ENCODE results near the gene KRTAP12-3. TPM values are rescaled to one million over a fixed set of nuclear protein-coding genes. Genes with fewer than 3 reads are reported as not detected.

Gene KRTAP12-3
- total and polyA plus RNA-seq, 10 of the 15 experiments (the other 5 are each of a cell fraction or from before 2014, with no cell fraction given) = not detected

DNA sequence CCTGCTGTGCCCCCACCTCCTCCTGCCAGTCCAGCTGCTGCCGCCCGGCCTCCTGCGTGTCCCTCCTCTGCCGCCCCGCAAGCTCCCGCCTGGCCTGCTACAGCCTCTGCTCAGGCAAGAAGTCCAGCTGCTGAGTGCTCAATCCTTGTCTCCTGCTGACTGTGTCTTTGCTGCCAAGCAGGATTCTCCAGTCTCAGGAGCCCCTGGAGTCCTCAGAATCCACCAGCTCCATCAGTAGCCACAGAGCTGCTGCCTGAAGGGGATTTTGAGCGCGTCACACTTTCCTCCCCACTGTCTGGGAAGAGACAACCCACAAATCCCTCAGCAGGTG is 10.5 kb upstream of the KRTAP12-3 start:
- POLR2A ChIA-PET = no interaction called here
- BruUV-seq (replicated peaks) = no TSS peak
- FAIRE-seq = no peak
- no peaks in the 10 kb centered on the region for H3K36me3 ChIP-seq (ENCODE audit: control insufficient read depth in 2 of 2, insufficient read depth in 2 of 2, low read length in 1 of 2)
- in situ Hi-C loops (cut with MboI) (no loop called here), intact Hi-C loops (cut with micrococcal nuclease; ENCODE audit: unreplicated experiment) (no loop called here)
- H3K4me1 ChIP-seq (ENCODE audit: control insufficient read depth, insufficient read depth, low read length) = no peaks in the 10 kb centered on the region
- DNase-seq (ENCODE audit: low read depth, low spot score) = no peak
- H3K27me3 ChIP-seq (replicated peaks in 1 of 2; ENCODE audit: control insufficient read depth in 2 of 2, insufficient read depth in 2 of 2, low read length in 1 of 2) = no peaks in the 10 kb centered on the region
- peaks cover 1% of the 10 kb centered on the region; the same call in 1 of the 3 replicates for H3K9me3 ChIP-seq (replicated peaks; ENCODE audit: control insufficient read depth, insufficient read depth, low read length)
- H4K20me1 ChIP-seq (ENCODE audit: control insufficient read depth, insufficient read depth) = no peaks in the 10 kb centered on the region
- CTCF ChIA-PET = no interaction called here
- RAD21 ChIA-PET (ENCODE audit: unreplicated experiment) = no interaction called here
- SMC1A ChIA-PET (ENCODE audit: uncharacterized antibody, unreplicated experiment) = no interaction called here
- no peak overlapping the region for H3K4me3 ChIP-seq
- H3K9ac ChIP-seq (ENCODE audit: control insufficient read depth, insufficient read depth, low read length) = no peak overlapping the region
- no peak overlapping the region for H3K27ac ChIP-seq (ENCODE audit: control insufficient read depth, insufficient read depth)
- no peak for ATAC-seq
- 60% methylated on average over 8 of the region's 8 CpGs for WGBS (ENCODE audit: insufficient coverage, insufficient replicate concordance, low lambda C conversion rate, missing lambda C conversion rate)
- no peaks in the 10 kb centered on the region for H3K79me2 ChIP-seq (ENCODE audit: control insufficient read depth, insufficient read depth, low read length)
- no peak overlapping the region for H2AFZ ChIP-seq (ENCODE audit: control insufficient read depth, low read depth, low read length)
- H3K4me2 ChIP-seq (ENCODE audit: control insufficient read depth, insufficient read depth) = no peak overlapping the region
- TF ChIP-seq ZSCAN29 (IDR thresholded peaks at IDR 0.05) (no peak), GATAD2B (conservative IDR thresholded peaks at IDR 0.05; ENCODE audit: low read depth) (no peak), FOS (IDR thresholded peaks at IDR 0.05; ENCODE audit: borderline replicate concordance, extremely low read depth, insufficient read length) (no peak), TBL1XR1 (IDR thresholded peaks at IDR 0.05; ENCODE audit: low read depth, low read length) (no peak), NFYB (IDR thresholded peaks at IDR 0.05; ENCODE audit: insufficient read depth, low read depth, low read length) (no peak), CREB1 (IDR thresholded peaks at IDR 0.05; ENCODE audit: low read depth) (no peak), NR2C1 (IDR thresholded peaks at IDR 0.05) (no peak), ZBED1 (IDR thresholded peaks at IDR 0.05; ENCODE audit: borderline replicate concordance) (no peak), IRF4 (IDR thresholded peaks at IDR 0.05; ENCODE audit: low read depth, low read length) (no peak), ZNF207 (IDR thresholded peaks at IDR 0.05; ENCODE audit: borderline replicate concordance) (no peak), BACH1 (IDR thresholded peaks at IDR 0.05; ENCODE audit: borderline replicate concordance) (no peak)
- TF ChIP-seq, protein P1, sequence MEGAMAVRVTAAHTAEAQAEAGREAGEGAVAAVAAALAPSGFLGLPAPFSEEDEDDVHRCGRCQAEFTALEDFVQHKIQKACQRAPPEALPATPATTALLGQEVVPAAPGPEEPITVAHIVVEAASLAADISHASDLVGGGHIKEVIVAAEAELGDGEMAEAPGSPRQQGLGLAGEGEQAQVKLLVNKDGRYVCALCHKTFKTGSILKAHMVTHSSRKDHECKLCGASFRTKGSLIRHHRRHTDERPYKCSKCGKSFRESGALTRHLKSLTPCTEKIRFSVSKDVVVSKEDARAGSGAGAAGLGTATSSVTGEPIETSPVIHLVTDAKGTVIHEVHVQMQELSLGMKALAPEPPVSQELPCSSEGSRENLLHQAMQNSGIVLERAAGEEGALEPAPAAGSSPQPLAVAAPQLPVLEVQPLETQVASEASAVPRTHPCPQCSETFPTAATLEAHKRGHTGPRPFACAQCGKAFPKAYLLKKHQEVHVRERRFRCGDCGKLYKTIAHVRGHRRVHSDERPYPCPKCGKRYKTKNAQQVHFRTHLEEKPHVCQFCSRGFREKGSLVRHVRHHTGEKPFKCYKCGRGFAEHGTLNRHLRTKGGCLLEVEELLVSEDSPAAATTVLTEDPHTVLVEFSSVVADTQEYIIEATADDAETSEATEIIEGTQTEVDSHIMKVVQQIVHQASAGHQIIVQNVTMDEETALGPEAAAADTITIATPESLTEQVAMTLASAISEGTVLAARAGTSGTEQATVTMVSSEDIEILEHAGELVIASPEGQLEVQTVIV (IDR thresholded peaks at IDR 0.05; ENCODE audit: borderline replicate concordance, partially characterized antibody) = no peak
- TF ChIP-seq, protein P2, sequence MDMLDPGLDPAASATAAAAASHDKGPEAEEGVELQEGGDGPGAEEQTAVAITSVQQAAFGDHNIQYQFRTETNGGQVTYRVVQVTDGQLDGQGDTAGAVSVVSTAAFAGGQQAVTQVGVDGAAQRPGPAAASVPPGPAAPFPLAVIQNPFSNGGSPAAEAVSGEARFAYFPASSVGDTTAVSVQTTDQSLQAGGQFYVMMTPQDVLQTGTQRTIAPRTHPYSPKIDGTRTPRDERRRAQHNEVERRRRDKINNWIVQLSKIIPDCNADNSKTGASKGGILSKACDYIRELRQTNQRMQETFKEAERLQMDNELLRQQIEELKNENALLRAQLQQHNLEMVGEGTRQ (IDR thresholded peaks at IDR 0.05; ENCODE audit: borderline replicate concordance, low read depth, low read length) = no peak
- TF ChIP-seq, protein P3, sequence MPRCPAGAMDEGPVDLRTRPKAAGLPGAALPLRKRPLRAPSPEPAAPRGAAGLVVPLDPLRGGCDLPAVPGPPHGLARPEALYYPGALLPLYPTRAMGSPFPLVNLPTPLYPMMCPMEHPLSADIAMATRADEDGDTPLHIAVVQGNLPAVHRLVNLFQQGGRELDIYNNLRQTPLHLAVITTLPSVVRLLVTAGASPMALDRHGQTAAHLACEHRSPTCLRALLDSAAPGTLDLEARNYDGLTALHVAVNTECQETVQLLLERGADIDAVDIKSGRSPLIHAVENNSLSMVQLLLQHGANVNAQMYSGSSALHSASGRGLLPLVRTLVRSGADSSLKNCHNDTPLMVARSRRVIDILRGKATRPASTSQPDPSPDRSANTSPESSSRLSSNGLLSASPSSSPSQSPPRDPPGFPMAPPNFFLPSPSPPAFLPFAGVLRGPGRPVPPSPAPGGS (IDR thresholded peaks at IDR 0.05; ENCODE audit: borderline replicate concordance, insufficient read depth, low read depth, low read length, poor library complexity, severe bottlenecking) = no peak
- TF ChIP-seq, protein P4, sequence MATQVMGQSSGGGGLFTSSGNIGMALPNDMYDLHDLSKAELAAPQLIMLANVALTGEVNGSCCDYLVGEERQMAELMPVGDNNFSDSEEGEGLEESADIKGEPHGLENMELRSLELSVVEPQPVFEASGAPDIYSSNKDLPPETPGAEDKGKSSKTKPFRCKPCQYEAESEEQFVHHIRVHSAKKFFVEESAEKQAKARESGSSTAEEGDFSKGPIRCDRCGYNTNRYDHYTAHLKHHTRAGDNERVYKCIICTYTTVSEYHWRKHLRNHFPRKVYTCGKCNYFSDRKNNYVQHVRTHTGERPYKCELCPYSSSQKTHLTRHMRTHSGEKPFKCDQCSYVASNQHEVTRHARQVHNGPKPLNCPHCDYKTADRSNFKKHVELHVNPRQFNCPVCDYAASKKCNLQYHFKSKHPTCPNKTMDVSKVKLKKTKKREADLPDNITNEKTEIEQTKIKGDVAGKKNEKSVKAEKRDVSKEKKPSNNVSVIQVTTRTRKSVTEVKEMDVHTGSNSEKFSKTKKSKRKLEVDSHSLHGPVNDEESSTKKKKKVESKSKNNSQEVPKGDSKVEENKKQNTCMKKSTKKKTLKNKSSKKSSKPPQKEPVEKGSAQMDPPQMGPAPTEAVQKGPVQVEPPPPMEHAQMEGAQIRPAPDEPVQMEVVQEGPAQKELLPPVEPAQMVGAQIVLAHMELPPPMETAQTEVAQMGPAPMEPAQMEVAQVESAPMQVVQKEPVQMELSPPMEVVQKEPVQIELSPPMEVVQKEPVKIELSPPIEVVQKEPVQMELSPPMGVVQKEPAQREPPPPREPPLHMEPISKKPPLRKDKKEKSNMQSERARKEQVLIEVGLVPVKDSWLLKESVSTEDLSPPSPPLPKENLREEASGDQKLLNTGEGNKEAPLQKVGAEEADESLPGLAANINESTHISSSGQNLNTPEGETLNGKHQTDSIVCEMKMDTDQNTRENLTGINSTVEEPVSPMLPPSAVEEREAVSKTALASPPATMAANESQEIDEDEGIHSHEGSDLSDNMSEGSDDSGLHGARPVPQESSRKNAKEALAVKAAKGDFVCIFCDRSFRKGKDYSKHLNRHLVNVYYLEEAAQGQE (IDR thresholded peaks at IDR 0.05; ENCODE audit: low read depth, low read length) = no peak
